ENCODE data around the gene CC2D2A. TPM values are rescaled to one million over a fixed set of nuclear protein-coding genes. Genes with fewer than 3 reads are reported as not detected.
A peak's percentile ranks its signal among the peaks of the same experiment; 100 is the strongest.

The CC2D2A gene
- total RNA-seq, 1 donor, result 34.0 TPM

DNA sequence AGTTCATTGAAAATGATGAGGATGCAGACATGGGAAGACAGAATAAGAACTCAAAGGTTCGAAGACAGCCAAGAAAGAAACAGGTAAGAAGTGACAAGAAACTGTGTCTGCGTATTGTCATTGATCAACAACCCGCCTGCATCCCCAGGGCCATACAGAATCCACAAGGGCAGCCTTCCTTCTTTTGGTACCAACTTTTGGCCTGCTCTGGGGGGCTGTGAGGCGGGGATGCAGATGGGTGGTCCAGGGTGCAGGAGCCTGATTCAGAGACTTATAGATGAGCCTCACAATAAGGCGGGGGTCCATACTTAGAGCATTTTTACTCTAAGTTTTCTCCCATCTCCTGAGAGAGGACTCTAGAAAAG lies 9.0 kb downstream of the CC2D2A start:
- Histone ChIP-seq H3K27me3 (ENCODE audit: insufficient read depth, low read length) (no peaks in the 10 kb centered on the region), H3K36me3 (ENCODE audit: insufficient read depth, low read length) (peaks cover 23% of the 10 kb centered on the region), H3K9me3 (ENCODE audit: low read depth, low read length) (no peaks in the 10 kb centered on the region), H3K79me2 (ENCODE audit: insufficient read depth, low read length) (peaks cover 8% of the 10 kb centered on the region), H3K4me3 (ENCODE audit: insufficient read depth, low read length) (peak overlapping the region; percentile 78), H3K4me1 (ENCODE audit: insufficient read depth, low read length) (peaks cover 12% of the 10 kb centered on the region), H3K4me2 (ENCODE audit: insufficient read depth, low read length) (peak overlapping the region; percentile 92), H4K20me1 (ENCODE audit: insufficient read depth, low read length) (no peaks in the 10 kb centered on the region), H3K27ac (ENCODE audit: low read depth, low read length) (no peak overlapping the region), H2AFZ (ENCODE audit: low read length) (peak overlapping the region; percentile 97)
- DNase-seq (ENCODE audit: insufficient read length, low spot score, missing footprints), result no peak
- TF ChIP-seq CTCF (IDR thresholded peaks at IDR 0.05; ENCODE audit: extremely low read depth, low read depth, low read length), result no peak

DNA sequence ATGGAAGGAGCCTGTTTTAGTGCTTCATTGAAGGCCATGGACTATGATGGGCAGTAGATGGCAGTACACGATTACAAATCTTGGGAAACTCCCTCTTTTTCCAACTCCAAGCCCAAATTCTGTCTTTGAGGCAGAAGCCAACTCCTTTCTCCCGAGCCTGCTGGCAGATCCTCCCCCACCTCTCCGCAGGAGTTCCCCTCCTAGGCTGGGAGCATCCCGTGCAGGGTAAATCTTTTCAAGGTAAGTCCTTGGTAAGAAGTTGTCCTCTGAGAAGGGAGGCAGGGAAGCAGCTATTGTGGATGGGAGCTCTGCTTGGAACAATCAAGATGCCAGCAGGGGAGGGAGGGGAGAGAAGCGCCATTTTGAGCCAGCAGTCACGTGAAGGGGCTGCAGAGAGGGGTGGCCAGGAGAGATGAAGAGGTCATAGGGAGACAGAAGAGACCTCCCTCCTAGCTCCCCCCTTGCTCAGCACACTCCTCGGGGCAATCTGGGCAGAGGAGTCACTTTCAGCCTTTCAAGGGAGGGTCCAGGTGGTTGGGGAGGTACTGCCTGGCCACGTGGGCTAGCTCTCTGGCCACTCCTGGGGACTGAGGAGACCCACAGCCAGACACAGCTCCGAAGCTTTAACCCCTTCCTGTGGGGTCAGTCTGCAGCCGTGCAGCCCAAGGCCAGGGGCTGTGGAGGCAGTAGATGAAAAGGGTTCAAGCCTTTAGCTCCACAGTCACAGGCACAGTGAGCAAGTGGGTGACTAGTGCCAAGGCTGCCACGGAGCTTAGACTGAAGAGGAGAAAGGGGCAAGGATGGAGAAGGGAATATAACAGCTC lies 9.6 kb downstream of the CC2D2A start:
- Histone ChIP-seq H3K36me3 (ENCODE audit: insufficient read depth, low read length) (peaks cover 23% of the 10 kb centered on the region), H3K79me2 (ENCODE audit: insufficient read depth, low read length) (peaks cover 14% of the 10 kb centered on the region), H2AFZ (ENCODE audit: low read length) (peak overlapping the region; percentile 97), H3K27ac (ENCODE audit: low read depth, low read length) (peak overlapping the region; percentile 83), H3K4me3 (ENCODE audit: insufficient read depth, low read length) (peak overlapping the region; percentile 78), H3K27me3 (ENCODE audit: insufficient read depth, low read length) (no peaks in the 10 kb centered on the region), H3K4me2 (ENCODE audit: insufficient read depth, low read length) (peak overlapping the region; percentile 92), H4K20me1 (ENCODE audit: insufficient read depth, low read length) (no peaks in the 10 kb centered on the region), H3K9me3 (ENCODE audit: low read depth, low read length) (no peaks in the 10 kb centered on the region), H3K4me1 (ENCODE audit: insufficient read depth, low read length) (peaks cover 12% of the 10 kb centered on the region)
- peak; percentile 78 for TF ChIP-seq CTCF (IDR thresholded peaks at IDR 0.05; ENCODE audit: extremely low read depth, low read depth, low read length)
- peak; percentile 77 for DNase-seq (ENCODE audit: insufficient read length, low spot score, missing footprints)

DNA sequence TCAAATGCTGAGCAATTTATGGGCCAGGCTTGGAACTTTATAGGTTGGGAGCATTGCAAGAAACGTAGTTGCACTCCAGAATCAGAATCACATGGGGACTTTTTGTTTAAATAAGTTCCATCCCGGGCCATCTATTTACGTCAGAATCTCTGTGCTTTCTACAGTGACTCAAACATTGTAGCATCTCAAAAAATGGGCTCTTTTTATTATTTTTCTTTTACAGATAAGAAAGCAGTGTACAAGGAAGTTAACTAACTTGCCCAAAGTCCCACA lies 10.2 kb downstream of the CC2D2A start:
- H3K36me3 ChIP-seq (ENCODE audit: insufficient read depth, low read length), result peaks cover 23% of the 10 kb centered on the region
- peak overlapping the region; percentile 78 for H3K4me3 ChIP-seq (ENCODE audit: insufficient read depth, low read length)
- H3K27ac ChIP-seq (ENCODE audit: low read depth, low read length), result peak overlapping the region; percentile 83
- H2AFZ ChIP-seq (ENCODE audit: low read length), result peak overlapping the region; percentile 97
- peaks cover 19% of the 10 kb centered on the region for H3K79me2 ChIP-seq (ENCODE audit: insufficient read depth, low read length)
- no peaks in the 10 kb centered on the region for H3K9me3 ChIP-seq (ENCODE audit: low read depth, low read length)
- H3K4me1 ChIP-seq (ENCODE audit: insufficient read depth, low read length), result peaks cover 12% of the 10 kb centered on the region
- no peaks in the 10 kb centered on the region for H4K20me1 ChIP-seq (ENCODE audit: insufficient read depth, low read length)
- TF ChIP-seq CTCF (IDR thresholded peaks at IDR 0.05; ENCODE audit: extremely low read depth, low read depth, low read length), result no peak
- no peaks in the 10 kb centered on the region for H3K27me3 ChIP-seq (ENCODE audit: insufficient read depth, low read length)
- DNase-seq (ENCODE audit: insufficient read length, low spot score, missing footprints), result peak; percentile 74
- peak overlapping the region; percentile 92 for H3K4me2 ChIP-seq (ENCODE audit: insufficient read depth, low read length)

GRCh38 chr4:15481961-15482745 lies 12.5 kb downstream of the CC2D2A start:
- Histone ChIP-seq H3K4me3 (ENCODE audit: insufficient read depth, low read length) (no peak overlapping the region), H3K79me2 (ENCODE audit: insufficient read depth, low read length) (peaks cover 22% of the 10 kb centered on the region)
- DNase-seq (ENCODE audit: insufficient read length, low spot score, missing footprints), result no peak

More at GRCh38 chr4:15481961-15482745, 12.5 kb downstream of the CC2D2A start:
- H3K9me3 ChIP-seq (ENCODE audit: low read depth, low read length), result no peaks in the 10 kb centered on the region
- peaks cover 23% of the 10 kb centered on the region for H3K36me3 ChIP-seq (ENCODE audit: insufficient read depth, low read length)
- no peaks in the 10 kb centered on the region for H3K27me3 ChIP-seq (ENCODE audit: insufficient read depth, low read length)
- H2AFZ ChIP-seq (ENCODE audit: low read length), result no peak overlapping the region
- H4K20me1 ChIP-seq (ENCODE audit: insufficient read depth, low read length), result no peaks in the 10 kb centered on the region
- H3K4me2 ChIP-seq (ENCODE audit: insufficient read depth, low read length), result no peak overlapping the region
- H3K4me1 ChIP-seq (ENCODE audit: insufficient read depth, low read length), result peaks cover 12% of the 10 kb centered on the region
- no peak for TF ChIP-seq CTCF (IDR thresholded peaks at IDR 0.05; ENCODE audit: extremely low read depth, low read depth, low read length)
- no peak overlapping the region for H3K27ac ChIP-seq (ENCODE audit: low read depth, low read length)

All from osteoblast (primary cell).